Measurements from ENCODE around the gene PLK1. TPM values are rescaled to one million over a fixed set of nuclear protein-coding genes. Genes with fewer than 3 reads are reported as not detected.

Gene PLK1
- total and polyA plus RNA-seq, 2 experiments from 2014 or later, result 69.0 to 141 TPM

DNA sequence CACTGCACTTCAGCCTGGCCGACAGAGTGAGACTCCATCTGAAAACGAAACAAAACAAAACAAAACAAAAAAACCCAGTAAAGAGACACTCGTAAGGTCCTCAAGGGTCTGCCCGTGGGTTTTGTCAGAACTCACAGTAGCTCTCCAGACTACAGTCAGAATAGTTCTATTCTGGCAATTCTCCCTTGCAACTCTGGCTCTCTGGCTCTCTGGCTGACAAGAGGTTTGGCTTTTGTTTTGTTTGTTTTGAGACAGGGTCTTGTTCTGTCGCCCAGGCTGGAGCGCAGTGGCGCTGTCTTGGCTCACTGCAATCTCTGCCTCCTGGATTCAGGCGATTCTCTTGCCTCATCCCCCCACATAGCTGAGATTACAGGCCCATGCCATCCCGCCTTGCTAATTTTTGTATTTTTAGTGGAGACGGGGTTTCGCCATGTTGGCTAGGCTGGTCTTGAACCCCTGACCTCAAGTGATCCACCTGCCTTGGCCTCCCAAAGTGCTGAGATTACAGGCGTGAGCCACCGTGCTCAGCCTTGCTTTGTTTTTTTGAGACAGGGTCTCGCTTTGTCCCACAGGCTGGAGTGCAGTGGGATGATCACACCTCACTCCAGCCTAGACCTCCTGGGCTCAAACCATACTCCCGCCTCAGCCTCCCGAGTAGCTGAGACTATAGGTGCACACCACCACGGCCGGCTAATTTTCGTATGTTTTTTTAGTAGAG, 55.6 kb downstream of the PLK1 start:
- H3K36me3 Mint-ChIP-seq (ENCODE audit: low read depth), result no peaks in the 10 kb centered on the region
- TF ChIP-seq, protein P1, sequence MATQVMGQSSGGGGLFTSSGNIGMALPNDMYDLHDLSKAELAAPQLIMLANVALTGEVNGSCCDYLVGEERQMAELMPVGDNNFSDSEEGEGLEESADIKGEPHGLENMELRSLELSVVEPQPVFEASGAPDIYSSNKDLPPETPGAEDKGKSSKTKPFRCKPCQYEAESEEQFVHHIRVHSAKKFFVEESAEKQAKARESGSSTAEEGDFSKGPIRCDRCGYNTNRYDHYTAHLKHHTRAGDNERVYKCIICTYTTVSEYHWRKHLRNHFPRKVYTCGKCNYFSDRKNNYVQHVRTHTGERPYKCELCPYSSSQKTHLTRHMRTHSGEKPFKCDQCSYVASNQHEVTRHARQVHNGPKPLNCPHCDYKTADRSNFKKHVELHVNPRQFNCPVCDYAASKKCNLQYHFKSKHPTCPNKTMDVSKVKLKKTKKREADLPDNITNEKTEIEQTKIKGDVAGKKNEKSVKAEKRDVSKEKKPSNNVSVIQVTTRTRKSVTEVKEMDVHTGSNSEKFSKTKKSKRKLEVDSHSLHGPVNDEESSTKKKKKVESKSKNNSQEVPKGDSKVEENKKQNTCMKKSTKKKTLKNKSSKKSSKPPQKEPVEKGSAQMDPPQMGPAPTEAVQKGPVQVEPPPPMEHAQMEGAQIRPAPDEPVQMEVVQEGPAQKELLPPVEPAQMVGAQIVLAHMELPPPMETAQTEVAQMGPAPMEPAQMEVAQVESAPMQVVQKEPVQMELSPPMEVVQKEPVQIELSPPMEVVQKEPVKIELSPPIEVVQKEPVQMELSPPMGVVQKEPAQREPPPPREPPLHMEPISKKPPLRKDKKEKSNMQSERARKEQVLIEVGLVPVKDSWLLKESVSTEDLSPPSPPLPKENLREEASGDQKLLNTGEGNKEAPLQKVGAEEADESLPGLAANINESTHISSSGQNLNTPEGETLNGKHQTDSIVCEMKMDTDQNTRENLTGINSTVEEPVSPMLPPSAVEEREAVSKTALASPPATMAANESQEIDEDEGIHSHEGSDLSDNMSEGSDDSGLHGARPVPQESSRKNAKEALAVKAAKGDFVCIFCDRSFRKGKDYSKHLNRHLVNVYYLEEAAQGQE (IDR thresholded peaks at IDR 0.05; ENCODE audit: unreplicated experiment), result no peak
- TF ChIP-seq, protein P2, sequence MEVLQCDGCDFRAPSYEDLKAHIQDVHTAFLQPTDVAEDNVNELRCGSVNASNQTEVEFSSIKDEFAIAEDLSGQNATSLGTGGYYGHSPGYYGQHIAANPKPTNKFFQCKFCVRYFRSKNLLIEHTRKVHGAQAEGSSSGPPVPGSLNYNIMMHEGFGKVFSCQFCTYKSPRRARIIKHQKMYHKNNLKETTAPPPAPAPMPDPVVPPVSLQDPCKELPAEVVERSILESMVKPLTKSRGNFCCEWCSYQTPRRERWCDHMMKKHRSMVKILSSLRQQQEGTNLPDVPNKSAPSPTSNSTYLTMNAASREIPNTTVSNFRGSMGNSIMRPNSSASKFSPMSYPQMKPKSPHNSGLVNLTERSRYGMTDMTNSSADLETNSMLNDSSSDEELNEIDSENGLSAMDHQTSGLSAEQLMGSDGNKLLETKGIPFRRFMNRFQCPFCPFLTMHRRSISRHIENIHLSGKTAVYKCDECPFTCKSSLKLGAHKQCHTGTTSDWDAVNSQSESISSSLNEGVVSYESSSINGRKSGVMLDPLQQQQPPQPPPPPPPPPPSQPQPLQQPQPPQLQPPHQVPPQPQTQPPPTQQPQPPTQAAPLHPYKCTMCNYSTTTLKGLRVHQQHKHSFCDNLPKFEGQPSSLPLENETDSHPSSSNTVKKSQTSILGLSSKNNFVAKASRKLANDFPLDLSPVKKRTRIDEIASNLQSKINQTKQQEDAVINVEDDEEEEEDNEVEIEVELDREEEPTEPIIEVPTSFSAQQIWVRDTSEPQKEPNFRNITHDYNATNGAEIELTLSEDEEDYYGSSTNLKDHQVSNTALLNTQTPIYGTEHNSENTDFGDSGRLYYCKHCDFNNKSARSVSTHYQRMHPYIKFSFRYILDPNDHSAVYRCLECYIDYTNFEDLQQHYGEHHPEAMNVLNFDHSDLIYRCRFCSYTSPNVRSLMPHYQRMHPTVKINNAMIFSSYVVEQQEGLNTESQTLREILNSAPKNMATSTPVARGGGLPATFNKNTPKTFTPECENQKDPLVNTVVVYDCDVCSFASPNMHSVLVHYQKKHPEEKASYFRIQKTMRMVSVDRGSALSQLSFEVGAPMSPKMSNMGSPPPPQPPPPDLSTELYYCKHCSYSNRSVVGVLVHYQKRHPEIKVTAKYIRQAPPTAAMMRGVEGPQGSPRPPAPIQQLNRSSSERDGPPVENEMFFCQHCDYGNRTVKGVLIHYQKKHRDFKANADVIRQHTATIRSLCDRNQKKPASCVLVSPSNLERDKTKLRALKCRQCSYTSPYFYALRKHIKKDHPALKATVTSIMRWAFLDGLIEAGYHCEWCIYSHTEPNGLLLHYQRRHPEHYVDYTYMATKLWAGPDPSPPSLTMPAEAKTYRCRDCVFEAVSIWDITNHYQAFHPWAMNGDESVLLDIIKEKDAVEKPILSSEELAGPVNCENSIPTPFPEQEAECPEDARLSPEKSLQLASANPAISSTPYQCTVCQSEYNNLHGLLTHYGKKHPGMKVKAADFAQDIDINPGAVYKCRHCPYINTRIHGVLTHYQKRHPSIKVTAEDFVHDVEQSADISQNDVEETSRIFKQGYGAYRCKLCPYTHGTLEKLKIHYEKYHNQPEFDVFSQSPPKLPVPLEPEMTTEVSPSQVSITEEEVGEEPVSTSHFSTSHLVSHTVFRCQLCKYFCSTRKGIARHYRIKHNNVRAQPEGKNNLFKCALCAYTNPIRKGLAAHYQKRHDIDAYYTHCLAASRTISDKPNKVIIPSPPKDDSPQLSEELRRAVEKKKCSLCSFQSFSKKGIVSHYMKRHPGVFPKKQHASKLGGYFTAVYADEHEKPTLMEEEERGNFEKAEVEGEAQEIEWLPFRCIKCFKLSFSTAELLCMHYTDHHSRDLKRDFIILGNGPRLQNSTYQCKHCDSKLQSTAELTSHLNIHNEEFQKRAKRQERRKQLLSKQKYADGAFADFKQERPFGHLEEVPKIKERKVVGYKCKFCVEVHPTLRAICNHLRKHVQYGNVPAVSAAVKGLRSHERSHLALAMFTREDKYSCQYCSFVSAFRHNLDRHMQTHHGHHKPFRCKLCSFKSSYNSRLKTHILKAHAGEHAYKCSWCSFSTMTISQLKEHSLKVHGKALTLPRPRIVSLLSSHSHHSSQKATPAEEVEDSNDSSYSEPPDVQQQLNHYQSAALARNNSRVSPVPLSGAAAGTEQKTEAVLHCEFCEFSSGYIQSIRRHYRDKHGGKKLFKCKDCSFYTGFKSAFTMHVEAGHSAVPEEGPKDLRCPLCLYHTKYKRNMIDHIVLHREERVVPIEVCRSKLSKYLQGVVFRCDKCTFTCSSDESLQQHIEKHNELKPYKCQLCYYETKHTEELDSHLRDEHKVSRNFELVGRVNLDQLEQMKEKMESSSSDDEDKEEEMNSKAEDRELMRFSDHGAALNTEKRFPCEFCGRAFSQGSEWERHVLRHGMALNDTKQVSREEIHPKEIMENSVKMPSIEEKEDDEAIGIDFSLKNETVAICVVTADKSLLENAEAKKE (CRISPR knock-in tag; IDR thresholded peaks at IDR 0.05), result no peak
- no peak for TF ChIP-seq ZNF331 (CRISPR knock-in tag; IDR thresholded peaks at IDR 0.05; ENCODE audit: low read depth)
- TF ChIP-seq, protein P3, sequence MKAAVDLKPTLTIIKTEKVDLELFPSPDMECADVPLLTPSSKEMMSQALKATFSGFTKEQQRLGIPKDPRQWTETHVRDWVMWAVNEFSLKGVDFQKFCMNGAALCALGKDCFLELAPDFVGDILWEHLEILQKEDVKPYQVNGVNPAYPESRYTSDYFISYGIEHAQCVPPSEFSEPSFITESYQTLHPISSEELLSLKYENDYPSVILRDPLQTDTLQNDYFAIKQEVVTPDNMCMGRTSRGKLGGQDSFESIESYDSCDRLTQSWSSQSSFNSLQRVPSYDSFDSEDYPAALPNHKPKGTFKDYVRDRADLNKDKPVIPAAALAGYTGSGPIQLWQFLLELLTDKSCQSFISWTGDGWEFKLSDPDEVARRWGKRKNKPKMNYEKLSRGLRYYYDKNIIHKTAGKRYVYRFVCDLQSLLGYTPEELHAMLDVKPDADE (IDR thresholded peaks at IDR 0.05), result no peak
- TF ChIP-seq POLR2AphosphoS5 (IDR thresholded peaks at IDR 0.05; ENCODE audit: low read depth), result no peak
- TF ChIP-seq EZH2 (IDR thresholded peaks at IDR 0.05; ENCODE audit: low read depth, unreplicated experiment), result no peak
- no peak for TF ChIP-seq NANOG (IDR thresholded peaks at IDR 0.05; ENCODE audit: borderline replicate concordance)
- no peak for TF ChIP-seq EZH2phosphoT487 (IDR thresholded peaks at IDR 0.05; ENCODE audit: unreplicated experiment)
- no peak for TF ChIP-seq JUNB (IDR thresholded peaks at IDR 0.05; ENCODE audit: unreplicated experiment)
- TF ChIP-seq, protein P4, sequence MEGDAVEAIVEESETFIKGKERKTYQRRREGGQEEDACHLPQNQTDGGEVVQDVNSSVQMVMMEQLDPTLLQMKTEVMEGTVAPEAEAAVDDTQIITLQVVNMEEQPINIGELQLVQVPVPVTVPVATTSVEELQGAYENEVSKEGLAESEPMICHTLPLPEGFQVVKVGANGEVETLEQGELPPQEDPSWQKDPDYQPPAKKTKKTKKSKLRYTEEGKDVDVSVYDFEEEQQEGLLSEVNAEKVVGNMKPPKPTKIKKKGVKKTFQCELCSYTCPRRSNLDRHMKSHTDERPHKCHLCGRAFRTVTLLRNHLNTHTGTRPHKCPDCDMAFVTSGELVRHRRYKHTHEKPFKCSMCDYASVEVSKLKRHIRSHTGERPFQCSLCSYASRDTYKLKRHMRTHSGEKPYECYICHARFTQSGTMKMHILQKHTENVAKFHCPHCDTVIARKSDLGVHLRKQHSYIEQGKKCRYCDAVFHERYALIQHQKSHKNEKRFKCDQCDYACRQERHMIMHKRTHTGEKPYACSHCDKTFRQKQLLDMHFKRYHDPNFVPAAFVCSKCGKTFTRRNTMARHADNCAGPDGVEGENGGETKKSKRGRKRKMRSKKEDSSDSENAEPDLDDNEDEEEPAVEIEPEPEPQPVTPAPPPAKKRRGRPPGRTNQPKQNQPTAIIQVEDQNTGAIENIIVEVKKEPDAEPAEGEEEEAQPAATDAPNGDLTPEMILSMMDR (conservative IDR thresholded peaks at IDR 0.05; ENCODE audit: low read depth in 2 of 2), result no peak
- no peak for TF ChIP-seq ZNF114 (CRISPR knock-in tag; IDR thresholded peaks at IDR 0.05)
- no peak for TF ChIP-seq CREB1 (CRISPR knock-in tag; IDR thresholded peaks at IDR 0.05; ENCODE audit: low read depth)
- TF ChIP-seq STAT1 (IDR thresholded peaks at IDR 0.05; ENCODE audit: unreplicated experiment), result no peak
- Histone ChIP-seq H3K27me3 (ENCODE audit: insufficient read depth) (no peaks in the 10 kb centered on the region), H3K9me2 (ENCODE audit: insufficient read depth) (0 out of 2 replicates have a peak, but pooled peaks cover 3% of the 10 kb centered on the region), H3K36me3 (ENCODE audit: insufficient read depth) (no peaks in the 10 kb centered on the region), H4K20me1 (replicated peaks; ENCODE audit: insufficient read depth) (no peaks in the 10 kb centered on the region; the same call in 1 of the 2 replicates), H3K79me2 (replicated peaks; ENCODE audit: insufficient read depth) (no peaks in the 10 kb centered on the region), H2AFZ (peak overlapping the region; percentile 60; the same call in 1 of the 2 replicates), H3K4me2 (no peak overlapping the region), H3K27ac (ENCODE audit: low read depth) (no peak overlapping the region), H3F3A (replicated peaks; ENCODE audit: low read depth) (no peaks in the 10 kb centered on the region), H3K4me3 (no peak overlapping the region), H3K4me1 (ENCODE audit: insufficient read depth) (peaks cover 6% of the 10 kb centered on the region; the same call in 1 of the 2 replicates)
- H3K4me1 Mint-ChIP-seq, result peaks cover 7% of the 10 kb centered on the region
- peaks cover 7% of the 10 kb centered on the region for H3K27me3 Mint-ChIP-seq (ENCODE audit: insufficient read depth, low read depth, poor library complexity)
- DNase-seq (ENCODE audit: low spot score) (no peak), ATAC-seq (no peak)
- H3K27ac Mint-ChIP-seq, result no peak overlapping the region
- H3K4me3 Mint-ChIP-seq, result no peak overlapping the region
- no peaks in the 10 kb centered on the region for H3K9me3 Mint-ChIP-seq
